GM19193 (cell line): Measurements from ENCODE around the gene BCKDHA.

Experiments used
- POLR2A ChIP-seq: IDR thresholded peaks from 4 replicates; pipeline ENCODE4 v1.6.1; 2011; ENCODE audit not compliant: insufficient read depth, insufficient read length; ENCODE audit errors: extremely low read depth

Gene BCKDHA

DNA sequence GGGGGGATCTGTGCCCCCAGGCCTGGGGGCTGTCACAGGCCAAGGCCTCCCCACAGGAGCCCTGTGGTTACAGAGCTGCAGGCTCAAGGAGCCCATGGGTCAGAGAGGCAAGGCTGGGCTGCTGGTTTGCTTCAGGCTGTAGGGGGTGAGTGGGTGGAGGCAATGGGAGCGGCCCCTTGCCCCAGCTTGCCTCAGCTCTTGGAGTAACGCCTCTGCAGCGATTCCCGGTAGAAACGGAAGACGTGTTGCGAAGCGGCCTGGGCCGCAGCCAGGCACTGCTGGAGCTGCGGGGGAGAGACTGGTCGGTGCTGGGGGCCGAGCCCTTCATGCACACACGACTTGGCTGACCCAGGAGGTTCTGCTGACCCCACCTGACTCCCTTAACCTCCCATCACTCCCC is 11.2 kb upstream of the BCKDHA start:
- no peak for TF ChIP-seq POLR2A

DNA sequence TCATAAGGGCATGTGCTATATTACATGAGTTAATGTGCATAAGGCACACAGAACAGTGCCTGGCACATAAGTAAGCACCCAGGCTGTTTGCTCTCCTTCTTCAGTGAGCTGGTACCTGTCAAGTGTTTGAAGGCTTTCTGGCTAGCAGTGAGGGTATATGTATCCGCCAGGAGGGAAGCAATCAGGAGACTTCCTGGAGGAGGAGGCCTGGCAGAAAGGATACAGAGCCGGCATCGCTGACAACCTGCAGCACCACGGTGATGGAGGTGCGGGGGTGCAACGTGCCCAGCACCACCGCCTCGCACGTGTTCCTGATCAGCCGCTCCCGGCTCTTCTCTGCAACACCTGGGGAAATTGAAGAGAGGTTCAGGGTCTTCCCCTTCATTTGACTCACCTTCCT is 6.0 kb upstream of the BCKDHA start:
- TF ChIP-seq POLR2A = no peak

DNA sequence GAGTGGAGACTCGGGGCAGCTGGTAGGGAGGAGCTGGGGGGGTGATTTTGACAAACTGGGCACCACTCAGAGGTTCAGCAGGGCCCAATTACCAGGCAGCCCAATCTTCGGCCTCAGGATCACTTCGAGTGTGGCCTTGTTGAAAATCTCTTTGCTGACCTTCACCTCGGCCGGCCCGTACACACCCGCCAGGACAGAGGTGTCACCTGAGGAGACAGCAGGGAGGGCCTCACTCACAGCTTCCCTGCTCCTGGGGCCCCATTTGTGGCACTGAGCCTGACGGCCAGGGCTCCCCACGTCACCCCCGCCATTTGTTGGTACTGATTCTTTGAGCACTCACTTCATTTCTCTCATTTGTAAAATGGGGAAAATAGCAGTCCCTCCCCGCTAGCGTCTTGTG is 4.8 kb upstream of the BCKDHA start:
- no peak for TF ChIP-seq POLR2A

DNA sequence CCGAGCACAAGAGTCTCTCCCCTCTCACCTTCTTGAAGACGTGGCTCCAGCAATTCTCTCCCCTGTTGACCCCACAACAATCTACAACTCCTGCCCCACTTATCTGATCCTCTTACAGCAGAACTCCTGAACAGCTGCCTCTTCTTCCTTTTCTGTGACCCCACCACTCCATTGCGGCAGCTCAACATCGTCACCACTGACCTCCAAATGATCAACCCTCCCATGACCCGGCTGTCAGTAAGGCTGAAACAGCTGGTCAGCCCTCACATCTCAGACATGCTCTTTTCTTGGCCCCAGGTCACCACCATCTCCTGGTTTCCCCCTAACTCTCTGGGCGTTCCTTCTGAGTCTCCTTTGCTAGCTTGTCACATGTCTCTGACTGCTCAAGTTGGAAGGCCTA is 2.3 kb upstream of the BCKDHA start:
- no peak for TF ChIP-seq POLR2A

DNA sequence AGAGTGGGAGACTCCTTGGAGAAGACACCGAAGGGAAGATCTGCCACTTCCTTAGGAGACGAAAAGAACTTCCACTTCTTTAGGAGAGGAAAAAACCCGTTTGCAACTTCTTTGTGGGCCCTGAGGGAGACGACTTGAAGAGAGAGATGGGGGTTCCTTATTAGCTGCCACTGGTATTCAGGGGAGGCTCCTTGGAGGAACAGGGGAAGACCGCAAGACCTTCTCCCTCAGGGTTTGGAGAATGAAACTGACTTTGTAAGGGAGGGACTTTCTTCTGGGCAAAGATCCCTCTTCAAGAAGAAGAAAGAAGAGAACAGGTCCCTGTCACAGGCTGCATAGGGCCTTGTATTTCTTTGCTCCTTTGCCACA is 416 bp downstream of the BCKDHA start:
- no peak for TF ChIP-seq POLR2A

DNA sequence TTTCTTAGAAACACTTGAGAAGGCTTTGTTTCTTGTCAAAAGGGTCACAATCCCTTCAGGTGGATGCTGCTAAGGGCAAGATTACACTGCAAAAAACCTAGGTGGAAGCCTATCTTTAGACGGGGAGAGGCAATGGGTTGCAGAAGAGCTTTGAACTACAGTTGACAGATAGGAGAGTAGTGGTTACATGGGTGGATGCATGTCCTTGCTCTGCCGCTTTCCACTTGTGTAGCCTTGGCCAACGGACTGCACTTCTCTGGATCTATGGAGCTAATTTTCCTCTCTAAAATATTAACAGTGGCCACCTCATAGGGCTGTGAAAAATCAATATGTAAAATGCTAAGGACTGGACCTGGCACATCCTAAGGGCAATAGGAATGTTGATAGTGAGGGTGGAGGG is 980 bp downstream of the BCKDHA start:
- no peak for TF ChIP-seq POLR2A

DNA sequence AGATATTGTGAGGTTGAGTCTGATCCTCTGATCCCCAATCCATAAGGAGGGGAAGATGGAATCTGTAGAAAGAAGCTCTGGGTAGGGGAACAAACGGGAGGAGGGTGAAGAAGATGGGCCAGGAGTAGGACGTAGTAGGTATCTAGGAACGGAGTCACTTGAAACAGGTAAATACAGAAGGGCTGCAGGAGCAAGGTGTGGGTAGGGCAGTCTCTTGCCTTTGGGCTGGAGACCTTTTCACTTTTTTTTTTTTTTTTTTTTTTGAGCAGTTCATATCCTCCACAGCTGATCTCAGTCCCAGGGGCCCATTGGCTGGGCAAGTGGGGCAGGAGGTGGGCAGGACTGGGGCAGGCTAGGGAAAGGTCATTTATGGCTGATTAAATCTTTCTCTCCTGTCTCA is 1.5 kb downstream of the BCKDHA start:
- TF ChIP-seq POLR2A = no peak

DNA sequence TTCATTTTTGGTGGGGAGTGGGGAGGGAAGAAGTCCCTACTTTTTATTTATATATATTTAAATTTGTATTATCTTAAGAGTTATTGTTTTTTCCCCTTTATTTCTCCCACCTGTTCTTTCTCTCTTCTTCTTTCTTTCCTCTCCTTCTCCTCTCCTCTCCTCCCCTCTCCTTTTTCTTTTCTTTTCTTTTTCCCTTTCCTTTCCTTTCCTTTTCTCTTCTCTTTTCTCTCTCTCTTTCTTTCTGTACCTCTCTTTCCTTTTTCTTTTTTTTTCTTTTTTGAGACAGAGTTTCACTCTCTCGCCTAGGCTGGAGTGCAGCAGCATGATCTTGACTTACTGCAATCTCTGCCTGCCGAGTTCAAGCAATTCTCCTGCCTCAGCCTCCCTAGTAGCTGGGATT is 1.9 kb downstream of the BCKDHA start:
- TF ChIP-seq POLR2A = no peak

DNA sequence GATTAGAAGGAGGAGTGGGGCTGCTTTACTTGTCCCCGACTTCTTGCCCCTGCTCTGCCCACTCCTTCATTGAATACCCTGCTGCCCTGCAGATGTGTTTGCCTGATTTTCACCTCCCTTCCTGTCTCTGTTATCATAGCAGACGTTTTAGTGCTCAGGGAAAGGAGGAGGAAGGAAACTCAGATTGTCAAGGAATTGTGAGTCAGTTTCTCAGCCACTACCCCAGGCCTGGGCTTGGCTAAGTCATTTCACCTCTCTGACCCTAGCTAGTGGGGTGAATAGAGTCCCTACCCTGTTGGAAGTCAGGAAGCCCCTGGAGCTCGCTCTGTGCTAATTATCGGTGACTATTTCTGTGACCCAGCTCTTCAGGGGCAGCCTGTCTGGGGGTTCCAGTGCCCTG is 3.9 kb downstream of the BCKDHA start:
- TF ChIP-seq POLR2A = no peak

DNA sequence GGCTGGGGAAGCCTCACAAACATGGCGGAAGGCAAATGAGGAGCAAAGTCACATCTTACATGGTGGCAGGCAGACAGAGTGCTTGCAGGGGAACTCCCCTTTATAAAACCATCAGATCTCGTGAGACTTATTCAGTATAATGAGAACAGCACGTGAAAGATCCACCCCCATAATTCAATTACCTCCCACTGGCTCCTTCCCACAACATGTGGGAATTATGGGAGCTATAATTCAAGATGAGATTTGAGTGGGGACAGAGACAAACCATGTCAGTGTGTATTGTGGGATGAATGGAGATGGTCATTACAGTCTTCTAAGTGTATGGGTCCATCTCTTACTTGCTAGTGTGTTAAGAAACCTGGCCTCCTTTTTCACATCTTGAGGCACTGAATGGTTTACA is 4.4 kb downstream of the BCKDHA start:
- no peak for TF ChIP-seq POLR2A

DNA sequence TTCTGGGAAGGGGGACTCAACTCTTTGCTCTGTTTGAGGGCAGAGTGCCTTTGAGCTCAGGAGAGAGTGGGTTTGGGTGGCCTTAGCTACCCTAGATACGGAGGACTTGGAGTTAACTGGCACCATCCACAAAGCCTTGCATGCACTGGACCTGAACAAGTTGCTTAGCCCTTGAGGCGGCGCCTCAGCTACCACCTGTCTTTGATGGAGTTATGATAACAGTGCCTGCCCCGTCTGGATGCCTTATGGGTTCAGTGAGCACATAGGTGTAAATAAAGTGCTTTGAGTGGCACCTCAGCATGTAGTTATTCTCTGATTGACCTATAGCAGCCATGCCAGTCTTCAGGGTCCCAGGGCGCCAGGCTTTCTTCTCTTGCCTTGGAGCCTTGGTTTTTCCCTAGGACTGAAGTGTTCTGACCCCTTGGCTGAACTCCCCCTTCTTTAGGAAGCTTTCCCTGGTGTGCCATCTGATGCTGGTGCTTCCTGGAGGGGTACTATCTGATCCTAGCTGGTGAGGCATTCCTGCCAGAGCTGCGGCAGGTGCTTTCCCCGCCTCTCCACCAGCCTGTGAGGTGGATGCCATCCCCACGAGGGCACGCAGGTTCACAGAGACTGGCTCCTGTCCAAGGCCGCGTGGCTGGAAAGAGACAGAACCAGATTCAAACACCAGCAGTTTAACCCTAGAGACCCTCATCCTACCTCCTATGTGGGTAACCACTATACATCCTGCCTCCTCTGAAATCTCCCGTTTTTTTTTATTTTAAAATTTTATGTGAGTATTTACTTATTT is 5.8 kb downstream of the BCKDHA start:
- TF ChIP-seq POLR2A = no peak

DNA sequence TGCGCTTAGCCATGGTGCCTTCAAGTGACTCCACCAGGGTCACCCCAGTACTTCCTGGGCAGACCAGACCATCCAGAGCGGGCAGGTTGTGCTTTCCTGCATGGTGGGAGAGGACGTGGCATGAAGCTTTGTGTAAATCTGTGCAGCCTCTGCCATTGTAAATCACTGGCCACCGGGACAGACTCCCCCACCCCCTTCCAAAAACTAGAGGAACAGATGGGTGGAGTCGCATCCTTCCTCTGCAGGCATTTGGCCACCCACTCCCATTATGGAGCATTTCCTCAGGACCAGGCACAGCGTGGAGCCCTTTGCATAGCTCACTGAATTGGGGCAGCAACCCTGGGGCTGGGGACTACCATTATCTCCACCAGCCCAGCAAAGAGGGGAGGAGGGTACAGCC is 8.2 kb downstream of the BCKDHA start:
- TF ChIP-seq POLR2A = no peak

DNA sequence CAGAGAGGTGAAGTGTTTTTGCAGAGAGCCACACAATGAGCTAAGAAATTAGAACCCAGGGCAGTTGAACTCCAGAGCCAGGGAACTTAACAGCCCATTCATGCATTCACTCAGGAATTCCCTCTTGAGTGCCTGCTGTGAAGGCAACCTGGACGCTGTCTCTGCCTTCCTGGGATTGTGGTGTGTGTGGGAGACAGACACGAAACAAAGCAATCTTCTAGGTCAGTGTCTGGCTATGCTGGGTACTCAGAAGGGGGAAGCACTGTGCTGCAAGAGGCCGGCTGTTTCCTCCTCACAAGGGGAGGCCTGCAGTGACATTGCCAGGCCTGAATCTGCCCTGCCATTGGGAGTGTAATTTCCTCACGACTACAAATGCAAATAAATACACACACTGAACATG is 9.7 kb downstream of the BCKDHA start:
- TF ChIP-seq POLR2A = no peak

DNA sequence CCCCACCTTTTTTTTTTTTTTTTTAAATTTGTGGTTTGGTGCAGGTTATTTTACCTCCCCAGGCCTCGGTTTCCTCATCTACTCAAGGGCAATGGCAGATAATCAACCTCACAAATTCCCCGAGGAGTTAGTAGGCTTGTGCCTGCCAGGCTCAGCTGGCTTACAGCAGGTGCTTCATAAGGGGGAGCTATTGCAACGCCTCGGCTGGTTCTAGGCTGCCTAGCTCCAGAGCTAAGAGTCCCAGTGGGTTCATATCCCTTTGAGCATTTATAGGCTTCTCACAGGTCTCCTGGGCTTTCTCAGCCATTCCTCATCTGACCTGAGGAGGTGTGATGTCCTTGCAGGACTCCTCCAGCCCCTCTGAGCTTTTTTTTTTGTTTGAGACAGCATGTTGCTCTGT is 10.6 kb downstream of the BCKDHA start:
- TF ChIP-seq POLR2A = no peak

DNA sequence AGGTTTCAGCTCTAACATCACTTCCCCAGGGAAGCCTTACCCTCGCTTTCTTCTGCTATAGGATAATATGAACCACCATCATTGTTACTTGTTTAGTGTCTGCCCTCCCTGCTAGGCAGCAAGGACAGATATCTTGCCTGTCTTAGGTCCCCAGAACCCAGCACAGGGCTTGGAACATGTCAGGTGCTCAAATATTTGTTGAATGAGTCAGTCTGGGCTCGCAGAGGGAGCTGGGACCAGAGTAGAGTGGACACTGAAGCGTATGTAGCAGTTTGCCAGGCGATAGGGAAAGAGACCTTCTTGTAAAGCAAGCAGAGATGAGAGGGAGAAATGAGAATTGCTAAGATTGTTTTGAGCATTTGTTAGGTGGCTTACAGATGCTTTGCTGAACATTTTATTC is 11.7 kb downstream of the BCKDHA start:
- TF ChIP-seq POLR2A = no peak

DNA sequence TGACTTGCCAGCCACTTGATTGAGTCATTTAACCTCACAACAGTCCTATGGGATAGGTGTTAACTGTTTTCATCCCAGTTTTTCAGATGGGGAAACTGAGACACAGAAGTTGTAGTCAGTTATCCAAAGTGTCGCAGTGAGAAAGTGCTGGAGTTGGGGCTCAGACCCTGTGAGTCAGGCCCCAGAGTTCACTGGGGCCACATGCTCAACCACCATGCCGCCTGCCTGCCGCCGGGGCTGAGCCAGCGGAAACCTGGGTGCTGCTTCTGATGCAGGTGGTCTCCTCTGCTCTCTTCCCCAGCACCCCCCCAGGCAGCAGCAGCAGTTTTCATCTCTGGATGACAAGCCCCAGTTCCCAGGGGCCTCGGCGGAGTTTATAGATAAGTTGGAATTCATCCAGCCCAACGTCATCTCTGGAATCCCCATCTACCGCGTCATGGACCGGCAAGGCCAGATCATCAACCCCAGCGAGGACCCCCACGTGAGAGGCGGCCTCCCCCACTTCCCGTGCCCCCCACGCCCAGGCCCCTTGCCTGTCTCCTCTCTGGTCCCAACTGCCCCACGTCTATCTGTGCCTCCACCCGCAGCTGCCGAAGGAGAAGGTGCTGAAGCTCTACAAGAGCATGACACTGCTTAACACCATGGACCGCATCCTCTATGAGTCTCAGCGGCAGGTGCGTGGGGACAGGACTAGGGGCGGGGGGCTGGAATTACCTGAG is 12.9 kb downstream of the BCKDHA start:
- no peak for TF ChIP-seq POLR2A

DNA sequence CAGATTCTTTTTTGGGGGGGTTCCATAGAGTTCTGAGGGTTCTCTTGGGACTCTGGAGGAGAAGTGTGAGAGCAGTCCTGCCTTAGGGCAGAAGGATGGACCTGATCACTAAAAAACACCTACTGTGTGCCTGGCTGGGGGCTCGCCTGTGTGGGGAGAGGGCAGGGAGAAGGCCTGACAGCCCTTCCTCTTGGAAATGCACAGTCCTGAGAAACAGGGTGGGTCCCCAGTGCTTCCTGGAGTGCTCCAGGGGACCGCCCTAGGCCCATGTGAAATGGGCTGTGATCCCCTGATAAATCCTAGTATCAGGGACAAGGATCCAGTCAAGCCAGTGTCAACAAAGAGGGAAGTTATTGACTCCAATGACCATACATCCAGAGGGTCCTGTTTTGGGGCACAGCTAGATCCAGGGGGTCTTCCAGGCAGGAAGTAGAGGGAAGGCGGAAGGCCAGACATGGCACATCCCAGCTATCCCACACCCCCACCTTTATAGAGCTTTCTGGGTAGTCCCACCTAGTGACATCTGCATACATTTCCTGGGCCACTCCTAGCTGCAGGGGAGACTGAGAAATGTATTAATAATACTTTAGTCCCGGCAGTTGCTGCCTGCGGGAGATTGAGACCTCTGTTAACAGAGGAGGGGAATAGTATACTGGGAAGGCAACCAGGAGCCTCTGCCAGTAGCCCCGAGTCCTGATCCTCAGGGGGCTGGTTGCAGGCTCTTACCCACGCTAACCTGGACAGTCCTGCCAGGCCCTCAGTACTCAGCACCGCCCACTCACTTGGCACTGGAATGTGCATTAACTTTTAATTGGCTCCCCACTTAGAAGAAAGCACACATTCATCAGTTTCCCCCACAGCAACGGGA is 13.7 kb downstream of the BCKDHA start:
- no peak for TF ChIP-seq POLR2A

DNA sequence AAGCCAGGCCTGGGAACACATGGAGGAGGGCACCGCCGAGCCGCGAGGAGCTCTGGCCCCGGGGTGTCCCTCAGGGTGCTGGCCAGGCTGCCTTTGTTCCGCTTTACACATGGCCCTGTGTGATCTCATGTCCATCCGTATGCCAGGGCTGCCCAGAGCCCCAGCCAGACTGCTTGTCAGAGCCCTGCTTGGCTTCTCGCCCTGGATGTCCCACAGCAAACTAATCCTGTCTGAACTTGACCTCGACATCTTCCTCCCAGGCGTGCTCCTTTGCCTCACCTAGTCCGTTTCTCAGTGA is 14.3 kb downstream of the BCKDHA start:
- TF ChIP-seq POLR2A = no peak
